Measurements from ENCODE around the gene C2CD4B. TPM values are rescaled to one million over a fixed set of nuclear protein-coding genes. Genes with fewer than 3 reads are reported as not detected.
A peak's percentile ranks its signal among the peaks of the same experiment; 100 is the strongest.

The C2CD4B gene
- total RNA-seq, 1 donor from 2014 or later: 19.1 TPM

DNA sequence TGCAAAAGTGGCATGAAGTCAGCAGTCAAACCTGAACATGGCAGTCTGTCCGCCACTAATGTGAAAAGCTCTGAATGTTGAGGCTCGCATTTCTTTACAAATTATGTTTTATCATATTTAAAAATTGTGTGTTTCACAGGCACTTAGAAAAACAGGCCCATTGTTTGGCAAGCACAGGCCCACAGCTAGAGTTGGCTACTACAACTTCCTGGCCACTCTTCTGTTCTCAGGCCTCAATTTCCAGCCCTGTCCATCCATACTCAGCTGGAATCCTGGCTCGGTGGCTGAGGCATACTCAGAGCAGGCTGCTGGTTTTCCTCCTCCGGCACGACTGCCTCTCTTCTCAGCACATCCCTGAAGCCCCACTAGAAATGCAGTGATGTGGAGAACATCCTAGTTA, 44.3 kb downstream of the C2CD4B start:
- peaks cover 66% of the 10 kb centered on the region for H3K4me1 Mint-ChIP-seq (ENCODE audit: unreplicated experiment)
- no peak overlapping the region for H3K4me3 Mint-ChIP-seq (ENCODE audit: unreplicated experiment)
- peaks cover 5% of the 10 kb centered on the region for H3K27me3 Mint-ChIP-seq (ENCODE audit: unreplicated experiment)
- TF ChIP-seq, protein P1, sequence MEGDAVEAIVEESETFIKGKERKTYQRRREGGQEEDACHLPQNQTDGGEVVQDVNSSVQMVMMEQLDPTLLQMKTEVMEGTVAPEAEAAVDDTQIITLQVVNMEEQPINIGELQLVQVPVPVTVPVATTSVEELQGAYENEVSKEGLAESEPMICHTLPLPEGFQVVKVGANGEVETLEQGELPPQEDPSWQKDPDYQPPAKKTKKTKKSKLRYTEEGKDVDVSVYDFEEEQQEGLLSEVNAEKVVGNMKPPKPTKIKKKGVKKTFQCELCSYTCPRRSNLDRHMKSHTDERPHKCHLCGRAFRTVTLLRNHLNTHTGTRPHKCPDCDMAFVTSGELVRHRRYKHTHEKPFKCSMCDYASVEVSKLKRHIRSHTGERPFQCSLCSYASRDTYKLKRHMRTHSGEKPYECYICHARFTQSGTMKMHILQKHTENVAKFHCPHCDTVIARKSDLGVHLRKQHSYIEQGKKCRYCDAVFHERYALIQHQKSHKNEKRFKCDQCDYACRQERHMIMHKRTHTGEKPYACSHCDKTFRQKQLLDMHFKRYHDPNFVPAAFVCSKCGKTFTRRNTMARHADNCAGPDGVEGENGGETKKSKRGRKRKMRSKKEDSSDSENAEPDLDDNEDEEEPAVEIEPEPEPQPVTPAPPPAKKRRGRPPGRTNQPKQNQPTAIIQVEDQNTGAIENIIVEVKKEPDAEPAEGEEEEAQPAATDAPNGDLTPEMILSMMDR (IDR thresholded peaks at IDR 0.05; ENCODE audit: unreplicated experiment): no peak
- no peak for DNase-seq (ENCODE audit: low spot score)
- H3K9me3 Mint-ChIP-seq (ENCODE audit: unreplicated experiment): no peaks in the 10 kb centered on the region
- H3K36me3 Mint-ChIP-seq (ENCODE audit: low read depth, unreplicated experiment): no peaks in the 10 kb centered on the region
- no peak overlapping the region for H3K27ac Mint-ChIP-seq (ENCODE audit: unreplicated experiment)

DNA sequence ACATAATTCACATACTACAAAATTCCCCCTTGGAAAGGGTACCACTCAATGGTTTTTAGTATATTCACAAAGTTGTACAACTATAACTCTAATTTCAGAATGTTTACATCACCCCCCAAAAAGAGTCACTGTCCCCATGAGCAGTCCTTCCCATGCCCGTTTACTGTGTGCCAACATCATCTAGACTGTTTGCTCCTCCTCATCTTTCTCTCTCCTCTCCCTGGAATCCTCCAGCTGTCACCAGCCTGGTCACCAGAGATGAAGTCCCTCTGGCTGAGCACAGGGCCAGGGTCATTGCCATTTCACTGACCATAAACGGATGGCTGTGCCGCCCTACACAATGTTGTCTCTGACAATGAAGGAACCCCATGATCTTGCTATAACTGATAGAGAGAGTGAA, 45.2 kb downstream of the C2CD4B start:
- Mint-ChIP-seq H3K27me3 (ENCODE audit: unreplicated experiment) (peaks cover 5% of the 10 kb centered on the region), H3K4me1 (ENCODE audit: unreplicated experiment) (peaks cover 58% of the 10 kb centered on the region), H3K9me3 (ENCODE audit: unreplicated experiment) (no peaks in the 10 kb centered on the region), H3K4me3 (ENCODE audit: unreplicated experiment) (no peak overlapping the region), H3K27ac (ENCODE audit: unreplicated experiment) (no peak overlapping the region), H3K36me3 (ENCODE audit: low read depth, unreplicated experiment) (no peaks in the 10 kb centered on the region)
- DNase-seq (ENCODE audit: low spot score): no peak
- TF ChIP-seq, protein P1 (IDR thresholded peaks at IDR 0.05; ENCODE audit: unreplicated experiment): no peak

DNA sequence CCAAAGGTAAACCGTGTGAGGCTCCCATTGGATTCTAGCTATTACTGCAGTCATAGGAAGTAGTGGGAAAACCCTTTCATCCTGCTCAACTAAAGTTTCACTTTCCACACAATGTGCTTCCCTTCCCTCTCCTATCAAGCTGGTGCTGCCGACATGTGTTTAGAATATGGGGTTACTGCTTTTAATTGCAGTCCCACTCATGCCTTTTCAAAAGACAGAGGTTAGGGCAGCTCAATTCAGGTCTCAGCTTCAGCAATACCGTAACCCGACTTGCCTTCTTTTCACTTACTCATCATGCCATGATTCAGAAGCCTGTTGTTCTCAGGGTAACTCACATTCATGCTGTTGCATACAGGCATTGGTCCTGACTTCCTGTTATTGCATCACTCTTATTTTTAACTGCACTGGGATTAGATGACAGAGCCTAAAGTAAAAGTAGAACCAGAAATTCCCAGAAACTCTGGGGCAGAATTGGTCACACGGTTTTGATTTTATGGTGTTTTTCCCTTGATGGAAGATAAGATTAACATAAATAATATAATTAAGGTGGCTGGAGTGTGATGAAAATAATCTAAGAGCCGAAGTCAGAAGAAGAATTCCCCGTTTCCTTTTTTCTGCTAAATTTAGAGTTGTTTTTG, 45.7 kb downstream of the C2CD4B start:
- Mint-ChIP-seq H3K27ac (ENCODE audit: unreplicated experiment) (peak overlapping the region; percentile 85), H3K9me3 (ENCODE audit: unreplicated experiment) (no peaks in the 10 kb centered on the region), H3K4me3 (ENCODE audit: unreplicated experiment) (no peak overlapping the region), H3K36me3 (ENCODE audit: low read depth, unreplicated experiment) (no peaks in the 10 kb centered on the region), H3K4me1 (ENCODE audit: unreplicated experiment) (peaks cover 53% of the 10 kb centered on the region), H3K27me3 (ENCODE audit: unreplicated experiment) (peaks cover 5% of the 10 kb centered on the region)
- TF ChIP-seq, protein P1 (IDR thresholded peaks at IDR 0.05; ENCODE audit: unreplicated experiment): no peak
- no peak for DNase-seq (ENCODE audit: low spot score)

DNA sequence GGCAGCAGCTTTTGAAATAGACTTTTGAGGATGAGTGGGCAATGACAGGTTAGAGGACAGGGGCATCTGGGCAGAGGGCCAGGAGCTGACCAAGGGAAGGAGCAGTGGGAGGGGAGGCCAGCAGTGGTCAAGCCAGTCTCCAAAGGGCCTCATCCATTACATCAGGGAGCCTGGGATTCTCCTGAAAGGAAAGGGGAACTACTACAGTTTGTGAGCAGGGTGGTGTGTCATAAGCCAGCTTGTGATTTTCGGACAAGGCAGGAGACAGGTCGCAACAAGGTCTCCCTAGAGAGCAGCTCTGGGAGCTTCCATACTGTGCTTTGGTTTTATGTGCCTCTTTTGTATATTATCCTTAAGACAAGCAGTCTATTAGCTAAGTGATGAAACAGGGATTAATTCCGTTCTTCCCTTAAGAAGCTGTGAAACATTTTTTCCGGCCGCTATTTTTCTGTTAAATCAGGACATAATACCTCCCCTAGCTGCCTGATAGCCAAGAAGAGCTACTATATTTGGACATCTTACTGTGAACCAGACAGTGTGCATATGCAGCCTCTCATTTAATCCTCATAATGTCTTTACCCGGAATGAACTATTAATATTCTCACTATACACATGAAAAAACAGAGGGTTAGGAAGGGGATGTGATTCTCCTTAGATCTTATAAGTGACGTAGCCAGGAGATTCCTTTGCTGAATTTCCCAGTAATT, 46.4 kb downstream of the C2CD4B start:
- Mint-ChIP-seq H3K36me3 (ENCODE audit: low read depth, unreplicated experiment) (no peaks in the 10 kb centered on the region), H3K27ac (ENCODE audit: unreplicated experiment) (peak overlapping the region; percentile 85), H3K27me3 (ENCODE audit: unreplicated experiment) (peaks cover 5% of the 10 kb centered on the region), H3K4me3 (ENCODE audit: unreplicated experiment) (no peak overlapping the region), H3K4me1 (ENCODE audit: unreplicated experiment) (peaks cover 47% of the 10 kb centered on the region), H3K9me3 (ENCODE audit: unreplicated experiment) (no peaks in the 10 kb centered on the region)
- TF ChIP-seq, protein P1 (IDR thresholded peaks at IDR 0.05; ENCODE audit: unreplicated experiment): no peak
- DNase-seq (ENCODE audit: low spot score): no peak

DNA sequence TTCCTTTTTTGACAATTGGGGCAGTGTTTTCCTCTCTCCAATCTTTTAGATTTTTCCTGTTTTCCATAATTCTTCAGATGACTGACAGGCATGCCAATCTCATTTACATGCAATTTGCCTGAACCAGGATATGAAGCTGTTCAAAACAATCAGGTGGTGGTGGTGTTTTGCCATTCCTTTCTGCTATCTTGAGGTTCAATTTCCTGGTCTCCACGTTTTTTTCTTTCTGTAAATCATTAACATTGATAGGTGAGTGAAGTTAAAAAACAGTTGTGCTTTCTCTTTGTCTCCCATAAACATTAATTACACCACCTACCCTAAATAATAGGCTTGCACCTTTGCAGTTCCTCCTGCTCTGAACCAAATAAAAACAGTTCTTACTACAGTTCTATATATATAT, 49.2 kb downstream of the C2CD4B start:
- peaks cover 9% of the 10 kb centered on the region for H3K27me3 Mint-ChIP-seq (ENCODE audit: unreplicated experiment)
- H3K4me1 Mint-ChIP-seq (ENCODE audit: unreplicated experiment): peaks cover 52% of the 10 kb centered on the region
- no peaks in the 10 kb centered on the region for H3K9me3 Mint-ChIP-seq (ENCODE audit: unreplicated experiment)
- TF ChIP-seq, protein P1 (IDR thresholded peaks at IDR 0.05; ENCODE audit: unreplicated experiment): no peak
- no peak for DNase-seq (ENCODE audit: low spot score)
- H3K27ac Mint-ChIP-seq (ENCODE audit: unreplicated experiment): no peak overlapping the region
- H3K4me3 Mint-ChIP-seq (ENCODE audit: unreplicated experiment): no peak overlapping the region
- peaks cover 3% of the 10 kb centered on the region for H3K36me3 Mint-ChIP-seq (ENCODE audit: low read depth, unreplicated experiment)
